GM12872 (cell line): ENCODE data around the gene GSE1.

Experiments
- TF ChIP-seq, protein P1 (sequence below): IDR thresholded peaks from 3 replicates; pipeline ENCODE4 v1.5.1; 2011; ENCODE audit warnings: low read depth, mild to moderate bottlenecking, low read length, moderate library complexity; ENCODE audit not compliant: insufficient read depth

GSE1 gene

GRCh38 chr16:85615014-85615851 is 2.1 kb downstream of the GSE1 start:
- TF ChIP-seq, protein P1, sequence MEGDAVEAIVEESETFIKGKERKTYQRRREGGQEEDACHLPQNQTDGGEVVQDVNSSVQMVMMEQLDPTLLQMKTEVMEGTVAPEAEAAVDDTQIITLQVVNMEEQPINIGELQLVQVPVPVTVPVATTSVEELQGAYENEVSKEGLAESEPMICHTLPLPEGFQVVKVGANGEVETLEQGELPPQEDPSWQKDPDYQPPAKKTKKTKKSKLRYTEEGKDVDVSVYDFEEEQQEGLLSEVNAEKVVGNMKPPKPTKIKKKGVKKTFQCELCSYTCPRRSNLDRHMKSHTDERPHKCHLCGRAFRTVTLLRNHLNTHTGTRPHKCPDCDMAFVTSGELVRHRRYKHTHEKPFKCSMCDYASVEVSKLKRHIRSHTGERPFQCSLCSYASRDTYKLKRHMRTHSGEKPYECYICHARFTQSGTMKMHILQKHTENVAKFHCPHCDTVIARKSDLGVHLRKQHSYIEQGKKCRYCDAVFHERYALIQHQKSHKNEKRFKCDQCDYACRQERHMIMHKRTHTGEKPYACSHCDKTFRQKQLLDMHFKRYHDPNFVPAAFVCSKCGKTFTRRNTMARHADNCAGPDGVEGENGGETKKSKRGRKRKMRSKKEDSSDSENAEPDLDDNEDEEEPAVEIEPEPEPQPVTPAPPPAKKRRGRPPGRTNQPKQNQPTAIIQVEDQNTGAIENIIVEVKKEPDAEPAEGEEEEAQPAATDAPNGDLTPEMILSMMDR: no peak

GRCh38 chr16:85615852-85616606 is 2.9 kb downstream of the GSE1 start:
- TF ChIP-seq, protein P1: peak; percentile 99

DNA sequence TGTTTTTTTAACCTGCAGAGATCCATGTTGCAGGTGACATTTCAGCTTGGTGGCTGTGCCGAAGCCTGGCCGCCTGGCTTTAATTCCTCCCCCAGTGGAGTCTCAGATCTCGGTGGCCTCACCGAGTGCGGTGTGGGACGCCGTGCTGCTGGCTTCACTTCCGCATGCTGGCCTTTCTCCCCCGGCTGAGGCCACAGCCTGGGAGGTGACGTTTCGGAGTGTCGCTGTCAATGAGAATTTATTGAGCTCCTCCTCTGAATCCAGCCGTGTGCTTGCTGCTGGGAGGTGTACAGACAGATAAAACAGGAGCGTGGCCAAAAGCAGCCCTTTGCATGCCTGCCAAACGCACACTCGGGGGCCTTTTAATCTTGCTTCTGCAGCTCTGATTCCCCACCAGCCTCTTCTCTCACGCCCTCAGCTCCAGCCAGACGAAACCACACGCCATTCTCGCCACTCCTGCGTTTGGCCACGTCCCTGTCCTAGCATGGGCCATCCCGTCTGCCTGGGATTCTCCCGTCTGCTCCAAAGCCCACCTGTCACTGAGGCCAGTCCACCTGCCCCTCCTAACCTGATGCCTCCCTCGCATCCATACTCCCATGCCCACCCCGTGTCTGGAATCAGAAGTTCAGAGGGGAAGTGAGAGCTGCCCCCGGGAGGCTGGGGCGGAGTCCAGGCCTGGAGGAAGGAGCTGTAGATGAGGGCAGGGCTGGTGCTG is 3.6 kb downstream of the GSE1 start:
- TF ChIP-seq, protein P1: no peak

- TF ChIP-seq, protein P1: no peak
These were observed 4.8 kb downstream of the GSE1 start for GRCh38 chr16:85617948-85618347.

GRCh38 chr16:85618521-85618920 is 5.4 kb downstream of the GSE1 start:
- TF ChIP-seq, protein P1: no peak

- TF ChIP-seq, protein P1: no peak
These were observed 6.2 kb downstream of the GSE1 start for GRCh38 chr16:85619101-85619891.
